Measurements from ENCODE around the gene FMN1.

Gene FMN1

DNA sequence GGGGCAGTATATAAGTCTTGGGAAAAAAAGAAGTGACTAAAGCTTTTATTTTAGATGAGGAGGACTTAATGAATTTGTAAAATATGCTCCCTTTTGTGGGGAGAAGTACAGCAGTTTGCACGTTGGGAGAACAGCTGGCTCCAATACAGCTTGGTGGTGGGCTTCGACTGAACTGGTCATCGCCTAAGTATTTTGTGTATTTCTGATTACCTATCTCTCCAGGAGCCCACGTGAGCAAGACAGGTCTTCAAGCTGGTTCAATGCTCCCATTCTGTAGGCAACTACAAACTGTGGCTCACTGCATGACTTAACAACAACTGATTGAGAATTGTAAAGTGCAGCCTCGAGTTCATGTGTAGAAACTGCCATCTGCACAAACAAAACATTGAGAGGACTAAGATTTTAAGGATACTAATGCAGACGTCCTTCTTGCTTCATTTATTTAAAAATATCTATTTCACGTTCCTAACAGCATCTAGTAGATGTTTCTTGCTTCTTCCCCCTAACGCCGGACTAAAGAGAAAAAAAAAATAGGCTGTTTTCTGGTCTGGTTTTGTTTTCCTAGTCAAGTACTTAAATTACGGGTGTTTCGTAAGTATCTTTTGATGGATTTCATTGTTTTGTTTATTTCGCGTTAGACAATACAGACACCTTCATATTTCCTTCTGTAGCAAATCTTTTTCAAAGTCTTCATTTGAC lies 478.1 kb downstream of the FMN1 start:
- DNase-seq: no peak

Measured in CD4-positive, alpha-beta T cell treated with Interferon alpha-2 for 1 hour (primary cell).